Right lobe of liver (tissue), 6 donors: ENCODE measurements around the gene MXD3. TPM values are rescaled to one million over a fixed set of nuclear protein-coding genes. Genes with fewer than 3 reads are reported as not detected.

Experiments used
- ATAC-seq, 4 donors: fragments of 200-7000 bp; cut with Tn5 transposase; one replicate each; pipeline ENCODE4 v1.9.1; 2020; ENCODE audit warnings: mild to moderate bottlenecking in 4 of 4, moderate library complexity in 4 of 4
- DNase-seq, 3 donors: peaks; one replicate each; pipeline ENCODE4 v3.0.0-alpha.2; 2020
- H3K27ac ChIP-seq, 3 donors: fragments of 200-600 bp; one replicate each; pipeline ENCODE4 v1.8.0; 2022
- H3K27me3 ChIP-seq, 2 donors: fragments of 200-600 bp; one replicate each; pipeline ENCODE4 v1.8.0; 2022
- H3K36me3 ChIP-seq, 4 donors: fragments of 200-600 bp; sonication (generic) in 1 of 4; one replicate each; pipeline versions ENCODE4 v1.5.1 to v1.8.0; 2017 to 2022; ENCODE audit warnings: control low read depth in 1 of 4
- H3K4me1 ChIP-seq, 4 donors: fragments of 200-600 bp; sonication (generic) in 1 of 4; one replicate each; pipeline versions ENCODE4 v1.5.1 to v1.8.0; 2017 to 2022; ENCODE audit warnings: control low read depth in 1 of 4
- H3K4me3 ChIP-seq, 3 donors: fragments of 200-600 bp; one replicate each; pipeline ENCODE4 v1.8.0; 2022
- H3K9me3 ChIP-seq, 4 donors: fragments of 200-600 bp; sonication (generic) in 1 of 4; one replicate each; pipeline versions ENCODE4 v1.5.1 to v1.8.0; 2017 to 2022; ENCODE audit warnings: control low read depth in 1 of 4
- POLR2A ChIP-seq: fragments of 450-650 bp; IDR thresholded peaks from one replicate; pipeline ENCODE4 v1.6.1; 2017; ENCODE audit warnings: antibody characterized with exemption, mild to moderate bottlenecking
- WGBS: methylation state at CpG from one replicate; pipeline ENCODE4 v1.1.6; 2018; ENCODE audit warnings: low coverage, low lambda C conversion rate; ENCODE audit not compliant: insufficient coverage; ENCODE audit errors: missing lambda C conversion rate; 5-methylcytosine and 5-hydroxymethylcytosine counted together
- intact Hi-C, 2 donors: fragments of 100-400 bp; cut with DNase I; formaldehyde crosslinking; loops; one replicate each; pipeline versions ENCODE4 v1.11.2 to v1.14.1; 2022
- total RNA-seq, 6 experiments: library from RNA; depleted of rRNA in 2 of 6; stranded (reverse); fragments of >200 nt in 2 of 6; fragmentation: NEBNext Ultra II Directional in 3 of 6; extraction: Animal tissue kit (Norgen Biotek cat#: 25700) in 3 of 6; gene quantifications; one replicate each; pipeline versions ENCODE4 v1.1.0 to v1.2.4, GENCODE V29; 2016 to 2023
- TF ChIP-seq, protein P1 (sequence below), 4 donors: fragments of 200-600 bp in 3 of 4; fragments of 450-650 bp in 1 of 4; IDR thresholded peaks; one replicate each; pipeline versions ENCODE4 v1.5.1 to v1.8.0; 2016 to 2022; ENCODE audit warnings: antibody characterized with exemption in 4 of 4, mild to moderate bottlenecking in 2 of 4
- donor health status: DM: no; HTN: yes; CAD: no.
- donor health status: DM: no; HTN: no; CAD: no.
- donor health status: DM: no; HTN: no; CAD: no.
- donor health status: DM: no; HTN: yes; CAD: no.
- donor health status: DM: no; HTN: yes; CAD: no.

MXD3 gene
- total RNA-seq, 6 experiments from 2014 or later: 2.2 to 6.2 (median 4.9) TPM

DNA sequence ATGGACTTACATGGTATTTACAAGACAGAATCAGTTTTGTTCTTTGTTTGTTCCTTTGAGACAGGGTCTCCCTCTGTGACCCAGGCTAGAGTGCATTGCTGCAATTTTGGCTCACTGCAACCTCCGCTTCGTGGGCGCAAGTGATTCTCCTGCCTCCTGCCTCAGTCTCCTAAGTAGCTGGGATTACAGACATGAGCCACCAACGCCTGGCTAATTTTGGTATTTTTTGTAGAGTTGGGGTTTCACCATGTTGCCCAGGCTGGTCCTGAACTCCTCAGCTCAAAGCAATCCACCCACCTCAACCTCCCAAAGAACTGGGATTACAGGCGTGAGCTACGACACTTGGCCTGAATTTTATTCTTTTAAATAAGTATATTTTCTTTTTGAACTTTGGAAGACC is 35.8 kb downstream of the MXD3 start:
- DNase-seq: no peak
- Histone ChIP-seq H3K27me3 (no peaks in the 10 kb centered on the region), H3K36me3 (peaks cover 0 to 68% (median 15%) of the 10 kb centered on the region in 4 donors), H3K9me3 (no peaks in the 10 kb centered on the region), H3K4me1 (peaks cover 0 to 3% (median 0%) of the 10 kb centered on the region in 4 donors), H3K4me3 (no peak overlapping the region), H3K27ac (no peak overlapping the region)
- no peak for ATAC-seq
- WGBS: 86% methylated on average over 4 of the region's 6 CpGs
- TF ChIP-seq, protein P1, sequence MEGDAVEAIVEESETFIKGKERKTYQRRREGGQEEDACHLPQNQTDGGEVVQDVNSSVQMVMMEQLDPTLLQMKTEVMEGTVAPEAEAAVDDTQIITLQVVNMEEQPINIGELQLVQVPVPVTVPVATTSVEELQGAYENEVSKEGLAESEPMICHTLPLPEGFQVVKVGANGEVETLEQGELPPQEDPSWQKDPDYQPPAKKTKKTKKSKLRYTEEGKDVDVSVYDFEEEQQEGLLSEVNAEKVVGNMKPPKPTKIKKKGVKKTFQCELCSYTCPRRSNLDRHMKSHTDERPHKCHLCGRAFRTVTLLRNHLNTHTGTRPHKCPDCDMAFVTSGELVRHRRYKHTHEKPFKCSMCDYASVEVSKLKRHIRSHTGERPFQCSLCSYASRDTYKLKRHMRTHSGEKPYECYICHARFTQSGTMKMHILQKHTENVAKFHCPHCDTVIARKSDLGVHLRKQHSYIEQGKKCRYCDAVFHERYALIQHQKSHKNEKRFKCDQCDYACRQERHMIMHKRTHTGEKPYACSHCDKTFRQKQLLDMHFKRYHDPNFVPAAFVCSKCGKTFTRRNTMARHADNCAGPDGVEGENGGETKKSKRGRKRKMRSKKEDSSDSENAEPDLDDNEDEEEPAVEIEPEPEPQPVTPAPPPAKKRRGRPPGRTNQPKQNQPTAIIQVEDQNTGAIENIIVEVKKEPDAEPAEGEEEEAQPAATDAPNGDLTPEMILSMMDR (IDR thresholded peaks at IDR 0.05): no peak
- no peak for TF ChIP-seq POLR2A
- intact Hi-C loops: no loop called here

GRCh38 chr5:177271113-177271512 is 40.6 kb downstream of the MXD3 start:
- Histone ChIP-seq H3K36me3 (peaks cover 0 to 74% (median 20%) of the 10 kb centered on the region in 4 donors), H3K9me3 (no peaks in the 10 kb centered on the region), H3K4me3 (no peak overlapping the region), H3K27ac (no peak overlapping the region), H3K27me3 (no peaks in the 10 kb centered on the region), H3K4me1 (peaks cover 0 to 3% (median 0%) of the 10 kb centered on the region in 4 donors)
- whole genome bisulfite sequencing: 98% methylated on average over 4 of the region's 4 CpGs
- intact Hi-C loops: no loop called here
- no peak for TF ChIP-seq POLR2A
- TF ChIP-seq, protein P1 (IDR thresholded peaks at IDR 0.05): no peak
- no peak for DNase-seq
- ATAC-seq: no peak

DNA sequence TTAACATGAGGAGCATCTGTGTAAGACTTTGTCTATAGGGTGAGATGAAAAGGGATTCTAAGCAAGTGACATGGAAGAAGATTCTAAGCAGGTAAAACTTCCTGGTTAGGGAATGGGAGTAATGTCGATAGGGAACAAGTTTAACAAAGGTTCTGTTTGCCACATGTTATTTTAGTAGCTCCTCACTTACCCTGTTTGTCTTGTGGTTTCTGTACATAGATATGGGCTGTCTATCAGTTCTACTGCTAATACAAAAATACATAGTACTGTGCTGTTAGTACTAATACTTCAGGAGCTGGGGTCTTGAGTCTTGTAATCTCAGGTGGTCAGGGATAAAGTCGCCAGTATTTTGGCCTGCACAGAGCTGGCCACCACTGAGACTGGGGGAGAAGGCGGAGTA is 41.0 kb downstream of the MXD3 start:
- WGBS: 95% methylated on average over 3 of the region's 3 CpGs
- ATAC-seq (no peak), DNase-seq (no peak)
- Histone ChIP-seq H3K27ac (no peak overlapping the region), H3K27me3 (no peaks in the 10 kb centered on the region), H3K9me3 (no peaks in the 10 kb centered on the region), H3K4me3 (no peak overlapping the region), H3K36me3 (peaks cover 0 to 72% (median 18%) of the 10 kb centered on the region in 4 donors), H3K4me1 (peaks cover 0 to 3% (median 0%) of the 10 kb centered on the region in 4 donors)
- TF ChIP-seq POLR2A: no peak
- TF ChIP-seq, protein P1 (IDR thresholded peaks at IDR 0.05): no peak
- intact Hi-C loops: no loop called here

DNA sequence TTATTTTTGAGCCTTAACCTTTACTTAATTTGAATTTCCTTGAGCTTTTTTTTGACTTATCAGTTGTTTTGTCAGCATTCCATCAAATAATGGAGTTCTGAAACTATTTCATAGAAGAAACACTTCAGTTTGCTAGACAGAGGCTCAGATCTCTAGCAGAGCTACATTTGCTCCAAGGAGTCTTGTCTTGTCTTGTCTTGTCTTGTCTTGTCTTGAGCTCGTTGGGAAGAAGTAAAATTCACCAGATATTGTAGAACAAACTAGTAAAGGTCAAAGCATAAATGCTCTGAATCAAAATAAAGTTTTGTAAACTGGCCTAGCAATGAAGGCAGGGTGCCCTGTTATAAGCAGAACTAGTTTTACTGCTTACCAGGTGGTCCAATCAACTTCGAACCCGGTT is 41.7 kb downstream of the MXD3 start:
- intact Hi-C loops: no loop called here
- peaks cover 0 to 3% (median 0%) of the 10 kb centered on the region in 4 donors for H3K4me1 ChIP-seq
- H3K36me3 ChIP-seq: peaks cover 0 to 72% (median 17%) of the 10 kb centered on the region in 4 donors
- TF ChIP-seq, protein P1 (IDR thresholded peaks at IDR 0.05): no peak
- no peak for TF ChIP-seq POLR2A
- H3K27me3 ChIP-seq: no peaks in the 10 kb centered on the region
- no peaks in the 10 kb centered on the region for H3K9me3 ChIP-seq
- WGBS: 78% methylated on average over 3 of the region's 3 CpGs
- H3K4me3 ChIP-seq: no peak overlapping the region
- no peak for DNase-seq
- ATAC-seq: no peak
- no peak overlapping the region for H3K27ac ChIP-seq
